Fibroblast of villous mesenchyme (primary cell): Measurements from ENCODE around the gene USP36. TPM values are rescaled to one million over a fixed set of nuclear protein-coding genes. Genes with fewer than 3 reads are reported as not detected.
A peak's percentile ranks its signal among the peaks of the same experiment; 100 is the strongest.
"Not testable (repeated sequence)": the region's sequence is repeated elsewhere in the genome, so short reads cannot be mapped to it uniquely, and the experiment has no call there.

Experiments used
- DNase-seq: peaks from one replicate; pipeline ENCODE4 v3.0.0-alpha.2; 2010; ENCODE audit warnings: low read depth
- H3K4me3 ChIP-seq: 2 replicates; pipeline ENCODE4 v1.5.1; 2011; ENCODE audit warnings: low read depth, mild to moderate bottlenecking, low read length
- total RNA-seq: library from RNA; depleted of rRNA; stranded (reverse); fragments of >200 nt; gene quantifications from 2 replicates; pipeline ENCODE4 v1.2.3, GENCODE V29; 2012
- TF ChIP-seq, protein P1 (sequence below): IDR thresholded peaks from 2 replicates; pipeline ENCODE4 v1.5.1; 2012; ENCODE audit warnings: low read depth, mild to moderate bottlenecking, low read length; ENCODE audit not compliant: insufficient read depth

USP36 gene
- total RNA-seq, 1 donor = 32.4 TPM

- TF ChIP-seq, protein P1, sequence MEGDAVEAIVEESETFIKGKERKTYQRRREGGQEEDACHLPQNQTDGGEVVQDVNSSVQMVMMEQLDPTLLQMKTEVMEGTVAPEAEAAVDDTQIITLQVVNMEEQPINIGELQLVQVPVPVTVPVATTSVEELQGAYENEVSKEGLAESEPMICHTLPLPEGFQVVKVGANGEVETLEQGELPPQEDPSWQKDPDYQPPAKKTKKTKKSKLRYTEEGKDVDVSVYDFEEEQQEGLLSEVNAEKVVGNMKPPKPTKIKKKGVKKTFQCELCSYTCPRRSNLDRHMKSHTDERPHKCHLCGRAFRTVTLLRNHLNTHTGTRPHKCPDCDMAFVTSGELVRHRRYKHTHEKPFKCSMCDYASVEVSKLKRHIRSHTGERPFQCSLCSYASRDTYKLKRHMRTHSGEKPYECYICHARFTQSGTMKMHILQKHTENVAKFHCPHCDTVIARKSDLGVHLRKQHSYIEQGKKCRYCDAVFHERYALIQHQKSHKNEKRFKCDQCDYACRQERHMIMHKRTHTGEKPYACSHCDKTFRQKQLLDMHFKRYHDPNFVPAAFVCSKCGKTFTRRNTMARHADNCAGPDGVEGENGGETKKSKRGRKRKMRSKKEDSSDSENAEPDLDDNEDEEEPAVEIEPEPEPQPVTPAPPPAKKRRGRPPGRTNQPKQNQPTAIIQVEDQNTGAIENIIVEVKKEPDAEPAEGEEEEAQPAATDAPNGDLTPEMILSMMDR = no peak
- DNase-seq = no peak
These were observed 89.0 kb downstream of the USP36 start for GRCh38 chr17:78751447-78752161.

GRCh38 chr17:78751000-78751399, 89.6 kb downstream of the USP36 start:
- not testable (repeated sequence) for DNase-seq

More at GRCh38 chr17:78751447-78752161, 89.0 kb downstream of the USP36 start:
- no peak overlapping the region for H3K4me3 ChIP-seq

DNA sequence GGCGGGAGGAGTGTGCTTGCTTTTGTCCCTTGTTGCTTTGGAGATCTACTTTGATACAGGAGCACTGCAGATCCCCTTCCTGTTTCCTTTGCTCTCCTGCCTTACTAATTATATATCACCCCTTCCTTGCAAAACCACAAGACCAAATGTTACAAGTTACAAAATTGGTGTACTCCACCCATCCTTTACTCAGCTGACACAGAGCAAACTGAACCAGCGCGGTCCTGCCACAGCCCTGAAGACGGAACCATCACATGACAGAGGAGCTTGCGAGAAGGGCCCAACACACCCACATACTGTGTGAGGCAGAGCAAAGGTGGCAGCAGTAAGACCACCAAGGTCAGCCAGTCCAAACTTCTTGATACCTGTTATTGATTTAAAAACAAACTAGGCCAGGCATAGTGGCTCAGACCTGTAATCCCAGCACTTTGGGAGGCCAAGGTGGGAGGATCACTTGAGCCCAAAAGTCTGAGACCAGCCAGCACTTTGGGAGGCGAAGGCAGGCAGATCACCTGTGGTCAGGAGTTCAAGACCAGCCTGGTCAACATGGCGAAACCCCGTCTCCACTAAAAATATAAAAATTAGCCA, 91.8 kb downstream of the USP36 start:
- no peak overlapping the region for H3K4me3 ChIP-seq
- peak; percentile 84 for DNase-seq
- TF ChIP-seq, protein P1 = no peak

More at GRCh38 chr17:78751000-78751399, 89.6 kb downstream of the USP36 start:
- not testable (repeated sequence) for H3K4me3 ChIP-seq

DNA sequence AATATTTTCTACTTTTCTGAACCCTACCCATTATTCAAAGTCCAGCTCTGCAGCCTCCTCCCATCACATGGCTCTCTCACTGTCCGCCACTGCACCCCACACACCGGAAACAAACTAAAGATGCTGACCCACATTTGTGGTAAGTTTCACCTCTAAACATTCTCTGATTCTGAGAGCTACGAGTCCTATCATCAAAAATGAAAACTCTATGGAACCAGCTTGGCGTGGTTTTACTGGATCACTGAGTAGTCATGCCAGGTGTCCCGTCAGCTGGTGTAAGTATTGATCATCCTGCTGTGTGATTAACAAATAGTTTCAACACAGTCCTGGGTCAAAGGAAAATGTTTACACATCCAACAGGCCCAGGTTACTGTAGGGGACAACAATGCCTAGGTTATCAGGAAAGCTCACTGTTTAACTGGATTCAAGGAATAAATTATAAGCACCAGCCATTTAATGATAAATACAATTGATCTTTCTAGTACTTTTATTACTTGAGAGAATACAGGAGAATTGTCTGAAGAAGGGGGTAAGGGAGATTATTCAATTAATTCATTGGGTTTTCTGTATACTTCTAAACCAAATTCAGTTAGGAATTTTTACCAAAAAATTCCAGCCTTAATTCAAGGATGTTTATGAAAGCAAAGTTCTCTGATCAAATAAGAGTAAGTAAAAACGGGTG, 92.4 kb downstream of the USP36 start:
- peak; percentile 41 for DNase-seq
- H3K4me3 ChIP-seq = no peak overlapping the region
- TF ChIP-seq, protein P1 = no peak

DNA sequence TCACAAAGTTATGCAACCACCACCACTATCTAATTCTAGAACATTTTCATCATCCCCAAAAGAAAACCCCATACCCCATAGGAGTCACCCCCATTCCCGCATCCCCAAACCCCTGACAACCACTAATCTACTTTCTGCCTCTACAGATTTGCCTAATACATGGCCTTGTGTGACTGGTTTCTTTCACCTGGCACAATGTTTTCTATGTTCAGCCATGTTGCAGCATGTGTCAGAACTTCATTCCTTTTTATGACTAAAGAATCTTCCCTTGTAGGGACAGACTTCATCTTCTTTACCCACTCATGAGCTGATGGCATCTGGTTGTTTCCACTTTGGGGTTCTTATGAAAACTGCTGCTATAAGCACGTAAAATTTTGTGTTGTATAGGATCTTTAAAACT, 93.1 kb downstream of the USP36 start:
- DNase-seq = no peak
- no peak overlapping the region for H3K4me3 ChIP-seq
- TF ChIP-seq, protein P1 = no peak

- TF ChIP-seq, protein P1 = no peak
- no peak overlapping the region for H3K4me3 ChIP-seq
- DNase-seq = no peak
These were observed 93.7 kb downstream of the USP36 start for GRCh38 chr17:78746949-78747269.

DNA sequence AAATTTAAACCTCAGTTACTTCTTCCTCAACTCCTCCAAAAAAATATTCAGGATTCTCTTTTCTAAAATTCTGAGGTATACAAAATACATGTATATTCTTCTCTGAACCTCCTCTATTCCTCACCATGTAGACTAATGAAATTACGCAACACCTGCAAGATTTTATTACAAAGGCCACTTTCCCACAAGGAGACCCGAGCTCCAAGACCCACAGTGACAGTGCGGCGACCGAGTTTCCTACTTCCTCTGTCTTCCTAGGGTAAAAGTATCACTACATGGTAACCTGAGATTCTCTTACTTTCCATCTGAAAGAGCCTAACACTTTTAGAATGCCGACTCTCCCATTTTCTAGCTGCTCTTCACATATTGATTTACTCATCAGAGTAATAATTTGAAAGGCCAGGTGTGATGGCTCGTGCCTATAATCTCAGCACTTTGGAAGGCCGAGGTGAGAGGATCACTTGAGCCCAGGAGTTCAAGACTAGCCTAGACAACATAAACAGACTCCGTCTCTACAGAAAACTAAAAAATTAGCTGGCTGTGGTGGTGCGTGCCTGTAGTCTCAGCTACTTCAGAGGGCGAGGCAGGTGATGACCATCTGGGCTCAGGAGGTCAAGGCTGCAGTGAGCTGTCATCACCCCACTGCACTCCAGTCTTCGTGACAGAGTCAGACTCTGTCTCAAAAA, 94.2 kb downstream of the USP36 start:
- TF ChIP-seq, protein P1 = no peak
- no peak overlapping the region for H3K4me3 ChIP-seq
- DNase-seq = no peak
